Stimulated activated CD4-positive, alpha-beta T cell treated with anti-CD3 and anti-CD28 coated beads, Interleukin-1b, Interleukin-23, amount 100 ng/mL, for 1 hour (primary cell): ENCODE results near the gene EMC9.

Experiments used
- DNase-seq, 2 donors: peaks; one replicate each; pipeline ENCODE4 v3.0.0-alpha.2; 2020; ENCODE audit warnings: low read depth in 2 of 2

EMC9 gene

DNA sequence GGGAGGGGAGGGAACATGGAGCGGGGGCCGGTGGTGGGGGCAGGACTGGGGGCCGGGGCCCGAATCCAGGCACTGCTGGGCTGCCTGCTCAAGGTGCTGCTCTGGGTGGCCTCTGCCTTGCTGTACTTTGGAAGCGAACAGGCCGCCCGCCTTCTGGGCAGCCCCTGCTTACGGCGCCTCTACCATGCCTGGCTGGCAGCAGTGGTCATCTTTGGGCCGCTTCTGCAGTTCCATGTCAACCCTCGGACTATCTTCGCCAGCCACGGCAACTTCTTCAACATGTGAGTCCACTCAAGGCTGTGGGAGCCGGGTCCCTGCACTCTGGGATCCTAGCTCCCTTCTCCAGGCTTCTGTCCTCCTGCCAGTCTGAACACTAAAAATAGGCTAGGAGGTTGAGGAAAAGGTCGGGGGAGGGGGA, 9.8 kb downstream of the EMC9 start:
- DNase-seq: no peak

DNA sequence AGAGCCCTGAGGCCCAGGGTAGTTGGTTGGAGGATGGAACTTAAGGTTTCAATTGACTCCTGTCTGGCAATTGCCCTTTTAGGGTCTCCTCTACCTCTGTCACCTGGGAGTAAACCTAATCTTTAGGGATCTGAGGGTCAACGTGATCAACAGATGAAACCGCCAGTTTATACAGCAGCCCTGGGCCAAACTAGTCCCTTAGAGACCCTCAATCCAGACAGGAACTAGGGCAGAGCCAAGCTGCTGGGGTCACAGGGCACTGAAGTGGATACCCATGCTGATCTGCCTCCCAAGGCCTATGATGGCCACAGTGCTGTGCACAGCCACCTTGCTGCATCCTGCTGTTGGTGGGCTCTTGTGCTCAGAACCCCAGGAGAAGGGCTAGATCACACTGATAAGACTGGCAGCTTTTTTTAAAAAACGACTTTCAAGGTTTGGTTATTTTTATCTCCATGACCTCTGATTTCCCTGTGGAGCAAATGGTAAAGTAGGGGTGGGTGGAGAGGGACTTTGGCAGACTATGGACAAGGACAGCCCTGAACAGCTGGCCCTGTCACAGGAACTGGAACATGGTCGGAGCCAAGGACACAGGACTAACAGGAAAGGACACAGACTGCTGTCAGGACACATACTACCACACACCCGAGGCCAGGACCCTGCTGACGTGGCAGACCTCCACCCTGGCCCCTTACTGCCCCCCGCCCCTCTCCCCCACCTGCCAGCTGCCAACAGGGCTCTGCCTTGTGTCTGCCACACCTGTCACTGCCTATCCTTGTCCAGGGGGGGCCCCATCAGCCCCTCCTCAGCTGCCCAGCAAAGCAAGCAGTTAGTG, 10.5 kb downstream of the EMC9 start:
- no peak for DNase-seq

DNA sequence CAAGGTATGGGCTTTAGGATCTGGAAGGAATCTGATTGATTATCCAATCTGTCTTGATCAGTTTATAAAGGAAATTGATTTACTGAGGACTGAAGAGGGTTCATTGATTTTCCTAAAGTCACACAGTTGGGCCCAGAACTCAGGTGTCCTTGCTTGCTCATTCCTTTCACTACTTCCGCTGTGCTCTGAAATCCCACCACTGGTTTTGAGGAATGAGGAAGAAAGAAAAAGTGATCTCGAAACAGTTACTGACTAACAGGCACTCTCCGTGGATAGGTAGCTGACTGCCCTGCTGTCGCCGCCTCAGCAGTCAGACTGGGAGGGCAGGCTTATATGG, 11.0 kb downstream of the EMC9 start, which contains the start of gene FITM1:
FITM1 (plus strand) TSS at position 280 of the 337 bp plus-strand sequence. CDS start 905 bp downstream, outside the sequence.
- DNase-seq: no peak

DNA sequence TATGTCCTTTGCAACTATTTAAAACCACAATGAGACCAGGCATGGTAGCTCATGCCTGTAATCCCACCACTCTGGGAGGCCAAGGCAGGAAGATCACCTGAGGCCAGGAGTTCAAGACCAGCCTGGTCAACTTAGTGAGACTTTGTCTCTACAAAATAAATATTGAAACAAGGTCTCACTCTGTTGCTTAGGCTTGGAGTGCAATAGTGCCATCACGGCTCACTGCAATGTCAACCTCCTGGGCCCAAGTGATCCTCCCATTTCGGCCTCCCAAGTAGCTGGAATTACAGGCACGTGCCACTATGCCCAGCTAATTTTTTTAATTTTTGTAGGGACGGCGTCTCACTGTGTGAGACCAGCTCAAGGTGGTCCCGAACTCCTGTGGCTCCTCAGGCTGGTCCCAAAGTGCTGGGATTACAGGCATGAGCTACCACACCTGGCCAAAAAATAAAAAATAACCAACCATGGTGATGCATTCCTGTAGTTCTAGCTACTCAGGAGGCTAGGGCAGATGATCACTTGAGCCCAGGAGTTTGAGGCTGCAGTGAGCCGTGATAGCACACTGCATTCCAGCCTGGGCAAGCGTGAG, 11.9 kb downstream of the EMC9 start:
- DNase-seq: no peak

DNA sequence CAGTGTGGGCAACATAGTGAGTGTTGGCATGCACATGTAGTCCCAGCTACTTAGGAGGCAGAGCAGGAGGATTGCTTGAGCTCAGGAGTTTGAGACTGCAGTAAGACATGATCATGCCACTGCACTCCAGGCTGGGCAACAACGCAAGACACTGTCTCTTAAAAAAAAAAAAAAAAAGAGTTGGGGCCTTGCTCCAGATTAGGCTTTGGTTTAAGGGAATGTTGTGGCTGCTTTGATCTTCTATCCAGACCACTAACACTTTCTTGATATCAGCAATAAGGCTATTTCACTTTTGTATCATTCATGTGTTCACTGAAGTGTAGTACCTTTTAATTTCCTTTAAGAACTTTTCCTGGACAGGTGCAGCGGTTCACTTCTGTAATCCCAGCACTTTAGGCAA, 13.7 kb downstream of the EMC9 start:
- no peak for DNase-seq

DNA sequence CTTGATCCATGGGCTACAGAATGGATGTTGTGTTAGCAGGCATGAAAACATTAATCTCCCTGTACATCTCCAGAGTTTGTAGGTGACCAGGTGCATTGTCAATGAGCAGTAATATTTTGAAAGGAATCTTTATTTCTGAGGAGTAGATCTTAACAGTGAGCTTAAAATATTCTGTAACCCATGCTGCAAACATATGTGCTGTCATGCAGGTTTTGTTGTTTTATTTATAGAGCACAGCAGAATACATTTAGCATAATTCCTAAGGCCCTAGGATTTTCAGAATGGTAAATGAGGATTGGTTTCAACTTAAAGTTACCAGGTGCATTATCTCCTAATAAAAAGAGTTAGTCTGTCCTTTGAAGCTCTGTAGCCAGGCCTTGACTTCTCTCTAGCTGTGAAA, 14.5 kb downstream of the EMC9 start:
- DNase-seq: no peak

DNA sequence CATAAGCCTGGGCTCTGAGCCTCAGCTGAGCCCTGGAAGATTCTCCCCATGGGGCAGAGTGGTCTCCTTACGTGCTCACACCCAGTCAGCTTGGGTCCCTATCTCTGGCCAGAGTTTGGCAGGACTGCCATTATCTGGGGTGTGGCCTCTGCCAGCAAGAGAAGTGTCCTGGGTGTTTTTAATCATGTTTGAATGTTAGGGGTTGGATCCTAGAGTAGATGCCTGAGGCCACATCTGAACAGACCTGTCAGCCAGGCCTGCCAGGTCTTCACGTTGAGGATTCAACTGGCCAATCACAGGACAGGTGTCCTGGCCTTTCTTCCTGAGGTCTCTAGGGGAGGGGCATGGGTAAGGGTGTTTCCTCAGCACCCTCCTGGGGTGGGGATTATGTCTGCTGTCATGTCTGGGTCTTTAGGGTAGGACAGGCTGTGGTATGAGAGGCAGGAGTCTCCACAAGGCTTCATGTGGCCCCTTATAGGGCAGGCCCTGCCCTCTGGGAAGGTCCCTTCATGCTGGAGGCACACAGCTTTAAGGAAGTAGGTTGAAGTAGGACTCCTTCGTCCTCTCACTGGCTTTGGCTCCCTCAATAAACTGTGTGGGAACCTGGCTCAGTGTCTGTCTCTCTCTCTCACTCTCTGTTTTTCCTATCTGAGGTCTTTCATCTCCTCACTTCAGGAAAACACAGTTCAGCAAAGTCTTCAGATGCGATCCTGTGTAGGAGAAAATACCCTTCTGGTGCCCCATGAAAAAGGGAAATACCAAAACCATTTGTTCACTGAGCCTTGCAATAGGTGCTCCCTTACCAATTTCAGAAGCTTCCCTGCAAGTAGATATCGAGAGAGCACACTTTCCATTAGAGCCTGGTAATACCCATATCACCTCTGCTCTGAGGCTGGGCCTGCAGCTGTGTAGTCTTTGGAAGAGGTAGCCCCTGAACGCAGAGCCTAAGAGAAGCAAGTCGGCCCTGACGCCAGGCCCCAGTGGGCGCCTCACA, 17.7 kb downstream of the EMC9 start:
- no peak for DNase-seq

DNA sequence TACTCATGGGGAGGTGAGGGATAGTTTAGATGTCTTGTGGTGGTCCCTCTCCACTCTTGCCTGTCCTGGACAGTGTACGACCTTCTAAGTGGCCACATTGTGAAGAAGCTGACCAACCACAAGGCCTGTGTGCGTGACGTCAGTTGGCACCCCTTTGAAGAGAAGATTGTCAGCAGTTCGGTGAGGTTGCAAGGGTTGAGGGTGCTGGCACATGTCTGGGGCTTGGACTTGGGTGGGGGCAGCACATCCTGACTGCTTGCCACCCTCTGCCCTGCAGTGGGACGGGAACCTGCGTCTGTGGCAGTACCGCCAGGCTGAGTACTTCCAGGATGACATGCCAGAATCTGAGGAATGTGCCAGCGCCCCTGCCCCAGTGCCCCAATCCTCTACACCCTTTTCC, 18.5 kb downstream of the EMC9 start:
- DNase-seq: no peak

DNA sequence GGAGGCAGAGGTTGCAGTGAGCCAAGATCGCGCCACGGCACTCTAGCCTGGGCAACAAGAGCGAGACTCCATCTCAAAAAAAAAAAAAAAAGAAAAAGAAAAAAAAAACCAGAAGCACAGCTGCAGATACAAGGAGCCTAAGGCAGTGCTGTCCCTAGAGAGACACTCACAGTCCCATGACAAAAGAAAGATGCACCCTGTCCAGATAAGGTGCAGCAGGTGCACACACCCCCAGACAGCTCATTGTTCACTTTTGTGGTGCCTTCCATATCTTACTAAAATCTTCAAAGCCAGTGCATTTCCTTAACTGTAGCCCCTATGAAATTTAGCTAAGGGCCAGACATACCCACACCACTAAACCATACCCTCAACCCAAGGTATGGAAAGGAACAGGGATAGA, 19.0 kb downstream of the EMC9 start:
- DNase-seq: no peak

DNA sequence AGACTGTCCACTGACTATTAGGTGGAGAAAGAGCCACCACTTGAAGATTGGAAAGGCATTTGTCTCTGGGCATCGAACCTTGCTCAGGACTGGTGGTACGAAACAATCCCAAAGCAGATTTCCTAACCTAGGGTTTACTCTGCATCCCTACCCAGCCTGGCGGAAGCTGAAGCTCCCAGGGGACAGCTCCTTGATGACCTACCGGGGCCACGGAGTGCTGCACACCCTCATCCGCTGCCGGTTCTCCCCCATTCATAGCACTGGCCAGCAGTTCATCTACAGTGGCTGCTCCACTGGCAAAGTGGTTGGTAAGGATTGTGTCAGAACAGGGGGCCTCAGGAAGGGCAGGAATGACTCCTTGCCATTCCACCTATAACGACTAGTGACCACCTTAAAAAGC, 20.2 kb downstream of the EMC9 start:
- DNase-seq: no peak

DNA sequence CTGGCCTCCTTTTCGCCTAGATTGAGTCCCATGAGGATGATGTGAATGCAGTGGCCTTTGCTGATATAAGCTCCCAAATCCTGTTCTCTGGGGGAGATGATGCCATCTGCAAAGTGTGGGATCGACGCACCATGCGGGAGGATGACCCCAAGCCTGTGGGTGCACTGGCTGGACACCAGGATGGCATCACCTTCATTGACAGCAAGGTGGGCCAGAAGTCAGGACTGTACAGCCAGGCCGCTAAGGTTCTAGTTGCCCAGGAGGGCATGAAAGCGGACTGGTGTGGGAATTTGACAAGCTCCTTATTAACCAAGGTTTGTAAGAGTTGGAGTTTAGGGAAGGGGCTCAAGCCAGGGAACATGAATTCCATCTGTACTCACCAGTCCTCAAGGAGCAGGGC, 21.7 kb downstream of the EMC9 start:
- DNase-seq: no peak

DNA sequence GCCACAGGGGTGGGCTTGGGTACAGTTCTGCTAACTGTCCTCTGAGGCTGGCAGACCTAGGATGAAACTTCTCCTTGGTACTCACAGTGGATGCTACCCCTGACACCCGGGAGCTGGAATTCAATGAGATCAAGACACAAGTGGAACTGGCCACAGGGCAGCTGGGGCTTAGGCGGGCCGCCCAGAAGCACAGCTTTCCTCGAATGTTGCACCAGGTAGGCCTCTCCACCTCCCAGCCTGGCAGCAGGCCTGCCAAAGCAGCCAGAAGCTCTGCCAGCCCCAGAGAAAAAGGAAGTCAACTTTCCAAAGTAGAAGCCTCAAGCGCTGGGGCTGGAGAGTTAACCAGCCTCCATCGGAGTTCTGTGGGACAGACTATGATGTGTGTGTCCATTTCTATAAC, 24.2 kb downstream of the EMC9 start:
- no peak for DNase-seq

DNA sequence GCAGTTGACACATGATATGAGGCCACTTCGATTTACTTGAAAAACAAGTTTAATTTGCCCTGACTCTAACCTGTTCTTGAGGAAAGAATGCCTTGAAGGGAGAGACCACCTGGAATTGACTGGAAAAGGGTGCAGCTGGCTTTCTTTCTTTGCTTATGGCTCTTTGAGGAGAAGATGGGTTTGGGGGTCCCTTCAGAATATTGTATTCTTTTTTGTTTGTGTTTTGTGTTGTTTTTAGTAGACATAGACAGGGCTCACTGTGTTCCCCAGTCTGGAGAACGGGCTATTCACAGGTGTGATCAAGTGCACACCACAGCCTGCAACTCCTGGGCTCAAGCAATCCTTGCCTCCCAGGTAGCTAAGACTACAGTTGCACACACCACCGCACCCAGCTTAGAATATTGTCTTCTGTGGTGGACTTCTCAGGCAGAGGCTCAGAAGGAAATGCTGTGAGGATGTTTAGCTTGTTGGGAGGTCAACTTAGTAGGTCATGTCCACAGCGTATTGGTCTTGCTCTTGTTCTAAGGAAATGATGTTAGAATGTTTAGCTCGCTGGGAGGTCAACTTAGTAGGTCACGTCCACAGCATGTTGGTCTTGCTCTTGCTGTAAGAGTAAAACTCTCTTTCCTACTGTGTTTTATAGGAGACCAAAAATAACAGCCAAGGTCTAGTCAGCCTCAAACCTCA, 25.1 kb downstream of the EMC9 start:
- no peak for DNase-seq

DNA sequence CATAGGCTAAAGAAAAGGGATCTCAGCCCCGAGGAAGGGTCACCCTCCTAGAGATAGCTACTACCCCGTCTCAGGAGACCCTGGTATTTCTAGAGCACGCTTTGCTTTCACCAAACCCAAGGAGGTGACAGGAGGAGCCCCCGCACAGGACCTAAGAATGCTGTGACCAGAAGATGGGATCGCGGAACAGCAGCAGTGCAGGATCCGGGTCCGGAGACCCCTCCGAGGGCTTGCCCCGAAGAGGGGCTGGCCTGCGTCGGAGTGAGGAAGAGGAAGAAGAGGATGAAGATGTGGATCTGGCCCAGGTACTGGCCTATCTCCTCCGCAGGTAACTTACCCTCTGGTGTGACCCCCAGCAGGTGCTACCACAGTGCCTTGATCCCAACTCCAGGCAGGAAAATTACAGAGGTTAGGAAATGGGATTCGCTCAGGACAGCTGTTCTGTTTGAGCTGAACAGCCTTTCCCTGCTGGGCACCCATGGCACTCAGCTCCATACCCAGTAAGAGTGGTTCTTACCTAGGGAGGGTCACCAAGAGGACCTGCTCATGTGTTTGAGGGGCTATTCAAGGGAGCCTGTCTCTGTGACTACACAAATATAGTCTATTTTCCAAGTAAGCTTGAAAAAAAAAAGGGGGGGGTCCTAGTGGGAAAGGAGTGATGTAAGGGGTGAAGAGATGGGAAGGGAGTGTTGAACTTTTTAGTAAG, 25.8 kb downstream of the EMC9 start:
- DNase-seq: no peak

DNA sequence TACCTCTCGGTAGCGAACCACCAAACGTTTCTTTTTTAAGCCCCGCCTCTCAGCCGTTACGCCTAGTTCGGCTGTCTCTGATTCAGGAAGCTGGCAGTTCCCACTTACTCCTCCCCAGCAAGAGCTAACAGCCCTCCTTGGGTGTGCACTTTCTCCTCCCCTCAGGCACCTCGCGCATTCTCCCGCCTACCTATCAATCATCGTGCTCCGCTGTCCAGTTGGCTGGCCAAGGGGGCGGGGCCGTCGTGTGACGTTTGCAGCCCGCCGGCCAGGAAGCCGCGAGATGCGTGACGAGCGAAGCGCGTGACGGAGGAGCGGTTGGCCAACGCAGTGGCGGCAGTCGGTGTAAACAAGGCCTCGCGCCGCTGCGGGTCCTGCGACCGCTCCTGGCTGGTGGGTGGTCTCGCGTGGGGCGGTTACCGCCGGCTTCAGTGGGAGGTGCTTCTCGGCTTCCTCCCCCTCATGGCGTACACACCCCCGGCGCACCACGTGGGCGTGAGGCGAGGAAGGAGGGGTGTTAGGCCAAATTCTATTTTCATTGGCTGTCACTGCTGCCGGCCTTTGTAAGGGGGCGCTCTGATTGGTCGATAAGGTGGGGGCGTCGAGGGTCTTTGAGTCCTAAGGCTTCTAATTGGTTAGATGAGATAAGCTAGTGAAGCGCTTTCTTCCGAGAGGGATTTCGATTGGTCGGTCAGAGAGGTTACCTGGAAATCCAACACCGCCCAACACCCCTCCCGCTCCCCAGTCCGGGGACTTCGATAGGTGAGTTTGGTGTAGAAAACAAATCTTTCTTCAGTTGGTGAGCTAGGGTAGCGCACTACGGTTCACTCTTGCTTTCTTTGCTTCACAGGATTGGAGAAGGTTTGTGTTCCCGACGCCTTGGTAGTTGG, 26.6 kb downstream of the EMC9 start, which contains the start of the genes DCAF11 and NRL:
DCAF11 (plus strand) TSS at position 246 of the 890 bp plus-strand sequence. CDS start 818 bp downstream, outside the sequence.
NRL (minus strand) TSS at position 418 of the 890 bp plus-strand sequence. CDS start 32,101 bp downstream, outside the sequence.
- DNase-seq: peak; percentile 95

DNA sequence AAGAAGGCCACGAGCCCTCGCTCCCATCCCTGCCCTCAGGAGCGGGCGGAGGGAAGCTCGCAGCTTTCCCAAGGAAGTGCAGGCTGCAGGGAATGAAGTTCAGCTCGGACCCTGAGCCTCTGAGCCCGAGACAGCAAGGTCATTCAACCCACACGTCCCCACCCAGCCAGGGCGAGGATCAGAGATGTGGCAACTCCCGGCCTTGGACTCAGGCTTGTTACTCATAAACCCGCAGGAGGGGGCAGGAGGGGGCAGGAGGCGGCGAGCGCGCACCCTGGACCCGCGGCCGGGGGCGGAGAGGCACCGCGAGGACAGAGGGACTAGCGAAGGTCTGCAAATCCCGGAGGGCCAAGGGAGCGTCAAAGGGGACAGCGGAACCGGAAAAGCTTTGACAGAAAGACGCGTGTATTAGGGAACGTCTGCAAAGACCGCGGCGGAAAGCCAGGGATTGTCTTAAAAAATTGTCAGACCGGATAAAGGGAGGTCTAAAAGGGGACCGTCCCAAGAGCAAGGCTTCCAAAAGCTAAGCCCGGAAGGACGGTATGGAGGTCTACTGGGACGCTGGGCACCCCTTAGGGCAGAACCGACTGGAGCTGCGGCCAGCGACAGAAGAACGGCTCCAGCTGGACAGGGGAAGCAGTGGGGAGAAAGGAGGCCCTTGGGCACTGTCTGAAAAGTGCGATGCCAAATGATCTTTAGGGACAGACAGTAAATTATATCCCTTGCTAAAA, 27.4 kb downstream of the EMC9 start:
- peak; percentile 40 to 42 for DNase-seq

DNA sequence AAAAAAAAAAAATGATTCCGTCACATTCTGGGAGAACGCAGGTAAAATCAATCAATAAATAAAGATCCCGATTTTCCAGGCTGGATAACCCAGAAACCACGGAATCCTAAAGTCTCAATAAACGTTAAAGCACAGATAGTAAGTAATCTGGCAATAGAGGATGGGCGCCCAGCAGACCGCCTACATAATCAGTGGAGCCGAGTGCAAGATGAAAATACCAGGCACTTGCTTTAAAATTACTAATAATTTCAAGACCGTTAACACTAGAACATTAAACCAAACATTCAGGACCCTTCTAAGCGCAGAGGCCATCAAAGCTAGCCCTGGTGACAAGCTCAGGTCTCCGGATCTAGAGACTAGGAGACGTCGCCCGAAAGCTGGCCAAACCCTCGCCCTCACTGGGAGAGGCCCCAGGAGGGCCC, 28.0 kb downstream of the EMC9 start:
- no peak for DNase-seq

DNA sequence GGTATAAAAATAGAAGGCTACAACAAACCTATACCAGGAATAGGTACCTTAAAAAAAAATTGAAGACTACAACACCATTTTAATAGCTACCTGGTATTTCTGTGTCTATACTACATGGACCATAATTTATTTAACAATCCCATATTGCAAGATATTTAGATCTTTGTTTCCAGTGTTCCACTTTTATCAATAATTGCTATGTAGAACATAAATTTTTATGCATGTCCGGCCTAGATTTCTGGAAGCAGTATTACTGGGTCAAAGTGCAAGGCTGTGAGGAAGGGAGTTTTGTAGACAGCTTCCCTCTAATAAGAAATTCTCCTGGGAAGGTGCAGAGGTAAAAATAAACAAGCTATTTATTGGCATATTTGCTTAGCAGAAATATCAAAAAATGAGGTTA, 30.9 kb downstream of the EMC9 start:
- no peak for DNase-seq

DNA sequence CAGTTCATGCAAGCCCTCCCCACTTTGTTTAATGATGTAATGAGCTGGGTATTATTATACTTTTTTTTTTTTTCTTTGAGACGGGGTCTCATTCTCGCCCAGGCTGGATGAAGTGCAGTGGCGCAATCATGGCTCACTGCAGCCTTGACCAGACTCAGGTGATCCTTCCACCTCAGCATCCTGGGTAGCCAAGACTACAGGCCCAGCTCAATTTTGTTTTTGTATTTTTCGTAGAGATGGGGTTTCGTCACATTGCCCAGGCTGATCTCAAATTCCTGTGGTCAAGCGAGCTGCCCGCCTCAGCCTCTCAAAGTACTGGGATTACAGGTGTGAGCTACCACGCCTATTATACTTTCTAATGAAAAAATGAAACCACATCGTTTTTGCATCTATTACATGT, 31.3 kb downstream of the EMC9 start:
- no peak for DNase-seq
